ENCODE results near the gene DAD1. TPM values are rescaled to one million over a fixed set of nuclear protein-coding genes. Genes with fewer than 3 reads are reported as not detected.

DAD1 gene
- total and polyA plus RNA-seq, 7 experiments from 2014 or later, result 68.8 to 777 (median 123) TPM

- H3K4me1 ChIP-seq (ENCODE audit: control insufficient read depth in 2 of 2, insufficient read depth in 2 of 2, low read length in 2 of 2), result peaks cover 81 to 91% of the 10 kb centered on the region in 2 donors
- peak overlapping the region; percentile 65 for H3K4me3 ChIP-seq (ENCODE audit: low read length)
- Mint-ChIP-seq H3K4me1 (peaks cover 44 to 96% (median 90%) of the 10 kb centered on the region in 7 donors), H3K27ac (peak overlapping the region; percentile 90 to 99 (median 96)), H3K36me3 (peaks cover 34 to 89% (median 74%) of the 10 kb centered on the region in 5 donors), H3K4me3 (peak overlapping the region; percentile 79 to 92 (median 88)), H3K27me3 (no peaks in the 10 kb centered on the region), H3K9me3 (peaks cover 0 to 2% (median 0%) of the 10 kb centered on the region in 11 donors)
- H3K9me3 ChIP-seq (ENCODE audit: control insufficient read depth in 2 of 3, low read length in 3 of 3), result no peaks in the 10 kb centered on the region
- ChIA-PET POLR2A (interaction anchor here (0.6 to 12.3 kb wide), 11 partner anchors 7 to 807 kb away, joined by 3 to 554 read pairs (median 4); no protein-coding TSS in a partner anchor), CTCF (interaction anchor here (1.3 to 3.4 kb wide), 2 partner anchors 30 to 679 kb away, joined by 4 to 17 read pairs; no protein-coding TSS in a partner anchor)
- ATAC-seq (no peak), DNase-seq (no peak)
- intact Hi-C loops (cut with micrococcal nuclease), result loop anchor here (1.0 to 5.0 kb wide), 2 partner anchors 24 to 814 kb away; no protein-coding TSS in a partner anchor
- peak overlapping the region; percentile 90 for H3K27ac ChIP-seq (ENCODE audit: low read depth, low read length)
- H3K36me3 ChIP-seq (ENCODE audit: control insufficient read depth in 2 of 3, insufficient read depth in 3 of 3, low read length in 3 of 3), result peaks cover 0 to 34% (median 16%) of the 10 kb centered on the region in 3 experiments
- no peaks in the 10 kb centered on the region for H3K27me3 ChIP-seq (ENCODE audit: control insufficient read depth in 2 of 2, insufficient read depth in 2 of 2, low read length in 2 of 2)
Observed at GRCh38 chr14:22526744-22527143, 62.3 kb downstream of the DAD1 start.

- Mint-ChIP-seq H3K4me3 (peak overlapping the region; percentile 79 to 92 (median 88)), H3K36me3 (peaks cover 31 to 88% (median 74%) of the 10 kb centered on the region in 5 donors), H3K4me1 (peaks cover 41 to 96% (median 90%) of the 10 kb centered on the region in 7 donors), H3K27me3 (no peaks in the 10 kb centered on the region), H3K9me3 (peaks cover 0 to 2% (median 0%) of the 10 kb centered on the region in 11 donors), H3K27ac (peak overlapping the region; percentile 90 to 99 (median 96))
- peak overlapping the region; percentile 65 for H3K4me3 ChIP-seq (ENCODE audit: low read length)
- peaks cover 81 to 91% of the 10 kb centered on the region in 2 donors for H3K4me1 ChIP-seq (ENCODE audit: control insufficient read depth in 2 of 2, insufficient read depth in 2 of 2, low read length in 2 of 2)
- no peaks in the 10 kb centered on the region for H3K27me3 ChIP-seq (ENCODE audit: control insufficient read depth in 2 of 2, insufficient read depth in 2 of 2, low read length in 2 of 2)
- CTCF ChIA-PET, result interaction anchor here (0.9 to 3.4 kb wide), 3 partner anchors 30 to 678 kb away, joined by 3 to 17 read pairs (median 4); no protein-coding TSS in a partner anchor
- peaks cover 5 to 34% (median 13%) of the 10 kb centered on the region in 3 experiments for H3K36me3 ChIP-seq (ENCODE audit: control insufficient read depth in 2 of 3, insufficient read depth in 3 of 3, low read length in 3 of 3)
- DNase-seq (no peak), ATAC-seq (no peak)
- H3K27ac ChIP-seq (ENCODE audit: low read depth, low read length), result peak overlapping the region; percentile 90
- intact Hi-C loops (cut with micrococcal nuclease), result loop anchor here (1.0 to 5.0 kb wide), 2 partner anchors 24 to 814 kb away; no protein-coding TSS in a partner anchor
- POLR2A ChIA-PET, result interaction anchor here (0.6 to 12.3 kb wide), 12 partner anchors 8 to 806 kb away, joined by 3 to 554 read pairs (median 5); no protein-coding TSS in a partner anchor
- no peaks in the 10 kb centered on the region for H3K9me3 ChIP-seq (ENCODE audit: control insufficient read depth in 2 of 3, low read length in 3 of 3)
Observed at GRCh38 chr14:22526218-22526617, 62.8 kb downstream of the DAD1 start.

GRCh38 chr14:22524784-22525161 lies 64.3 kb downstream of the DAD1 start:
- Histone ChIP-seq H3K27me3 (ENCODE audit: control insufficient read depth in 2 of 2, insufficient read depth in 2 of 2, low read length in 2 of 2) (no peaks in the 10 kb centered on the region), H3K36me3 (ENCODE audit: control insufficient read depth in 2 of 3, insufficient read depth in 3 of 3, low read length in 3 of 3) (peaks cover 13 to 34% (median 16%) of the 10 kb centered on the region in 3 experiments)
- POLR2A ChIA-PET, result interaction anchor here (0.7 to 12.3 kb wide), 15 partner anchors 9 to 801 kb away, joined by 3 to 554 read pairs (median 4); partner anchors contain the start of gene AJUBA

DNA sequence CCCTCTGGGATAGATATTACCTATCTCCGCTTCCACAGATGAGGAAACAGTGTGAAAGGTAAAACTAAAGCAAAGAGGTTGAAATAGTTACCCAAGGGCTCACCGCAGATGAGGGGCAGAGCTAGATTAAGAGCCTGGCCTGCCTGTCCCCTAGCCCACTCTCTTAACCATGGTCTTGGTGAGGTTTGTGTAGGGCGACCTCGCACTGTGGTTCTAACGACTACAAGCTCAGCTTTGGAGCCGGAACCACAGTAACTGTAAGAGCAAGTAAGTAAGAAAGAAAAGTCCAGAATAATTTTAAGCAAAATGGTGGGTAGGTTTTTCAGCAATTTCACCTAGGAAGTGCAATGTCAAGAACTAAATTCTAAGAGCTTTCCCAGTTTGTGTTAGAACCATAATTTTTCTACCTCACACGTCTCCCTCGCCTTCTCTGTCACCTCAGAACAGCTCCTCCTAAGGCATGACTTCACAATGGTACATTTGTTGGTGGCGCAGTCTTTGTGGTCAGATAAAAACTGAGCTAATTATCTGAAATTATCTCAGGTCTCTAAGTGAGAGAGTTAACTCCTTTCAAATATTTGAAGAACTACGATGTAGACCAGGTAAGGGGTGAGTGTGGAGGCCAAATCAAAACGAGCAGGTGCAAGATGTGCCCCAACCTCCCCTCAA lies 64.8 kb downstream of the DAD1 start:
- H3K4me1 ChIP-seq (ENCODE audit: control insufficient read depth in 2 of 2, insufficient read depth in 2 of 2, low read length in 2 of 2), result peaks cover 83 to 90% of the 10 kb centered on the region in 2 donors
- no peaks in the 10 kb centered on the region for H3K27me3 Mint-ChIP-seq
- H3K27ac Mint-ChIP-seq, result peak overlapping the region; percentile 90 to 99 (median 96)
- ChIA-PET POLR2A (interaction anchor here (0.7 to 12.3 kb wide), 15 partner anchors 10 to 801 kb away, joined by 3 to 554 read pairs (median 4); partner anchors contain the start of gene AJUBA), CTCF (interaction anchor here (0.5 to 3.4 kb wide), 10 partner anchors 9 to 801 kb away, joined by 3 to 17 read pairs (median 4); no protein-coding TSS in a partner anchor)
- peak overlapping the region; percentile 90 for H3K27ac ChIP-seq (ENCODE audit: low read depth, low read length)
- H3K36me3 Mint-ChIP-seq, result peaks cover 19 to 90% (median 79%) of the 10 kb centered on the region in 5 donors
- H3K4me3 Mint-ChIP-seq, result peak overlapping the region; percentile 79 to 92 (median 88)
- ATAC-seq, result peak; percentile 44
- intact Hi-C loops (cut with micrococcal nuclease), result loop anchor here (1.0 to 5.0 kb wide), 3 partner anchors 8 to 802 kb away; no protein-coding TSS in a partner anchor
- H3K9me3 ChIP-seq (ENCODE audit: control insufficient read depth in 2 of 3, low read length in 3 of 3), result no peaks in the 10 kb centered on the region
- peaks cover 34 to 96% (median 91%) of the 10 kb centered on the region in 7 donors for H3K4me1 Mint-ChIP-seq
- H3K27me3 ChIP-seq (ENCODE audit: control insufficient read depth in 2 of 2, insufficient read depth in 2 of 2, low read length in 2 of 2), result no peaks in the 10 kb centered on the region
- peaks cover 0 to 2% (median 0%) of the 10 kb centered on the region in 11 donors for H3K9me3 Mint-ChIP-seq
- peak overlapping the region; percentile 65 for H3K4me3 ChIP-seq (ENCODE audit: low read length)
- no peak for DNase-seq
- peaks cover 13 to 31% (median 16%) of the 10 kb centered on the region in 3 experiments for H3K36me3 ChIP-seq (ENCODE audit: control insufficient read depth in 2 of 3, insufficient read depth in 3 of 3, low read length in 3 of 3)

More at GRCh38 chr14:22524784-22525161, 64.3 kb downstream of the DAD1 start:
- Mint-ChIP-seq H3K27me3 (no peaks in the 10 kb centered on the region), H3K9me3 (peaks cover 0 to 2% (median 0%) of the 10 kb centered on the region in 11 donors), H3K27ac (peak overlapping the region; percentile 90 to 99 (median 96)), H3K4me3 (peak overlapping the region; percentile 79 to 92 (median 88)), H3K4me1 (peaks cover 36 to 96% (median 92%) of the 10 kb centered on the region in 7 donors), H3K36me3 (peaks cover 23 to 90% (median 79%) of the 10 kb centered on the region in 5 donors)
- peaks cover 83 to 90% of the 10 kb centered on the region in 2 donors for H3K4me1 ChIP-seq (ENCODE audit: control insufficient read depth in 2 of 2, insufficient read depth in 2 of 2, low read length in 2 of 2)
- CTCF ChIA-PET, result interaction anchor here (0.5 to 3.4 kb wide), 9 partner anchors 8 to 801 kb away, joined by 3 to 17 read pairs (median 4); no protein-coding TSS in a partner anchor
- peak overlapping the region; percentile 90 for H3K27ac ChIP-seq (ENCODE audit: low read depth, low read length)
- ATAC-seq (no peak), DNase-seq (no peak)
- H3K4me3 ChIP-seq (ENCODE audit: low read length), result peak overlapping the region; percentile 65
- intact Hi-C loops (cut with micrococcal nuclease), result loop anchor here (1.0 to 5.0 kb wide), 5 partner anchors 8 to 812 kb away; no protein-coding TSS in a partner anchor
- H3K9me3 ChIP-seq (ENCODE audit: control insufficient read depth in 2 of 3, low read length in 3 of 3), result no peaks in the 10 kb centered on the region

DNA sequence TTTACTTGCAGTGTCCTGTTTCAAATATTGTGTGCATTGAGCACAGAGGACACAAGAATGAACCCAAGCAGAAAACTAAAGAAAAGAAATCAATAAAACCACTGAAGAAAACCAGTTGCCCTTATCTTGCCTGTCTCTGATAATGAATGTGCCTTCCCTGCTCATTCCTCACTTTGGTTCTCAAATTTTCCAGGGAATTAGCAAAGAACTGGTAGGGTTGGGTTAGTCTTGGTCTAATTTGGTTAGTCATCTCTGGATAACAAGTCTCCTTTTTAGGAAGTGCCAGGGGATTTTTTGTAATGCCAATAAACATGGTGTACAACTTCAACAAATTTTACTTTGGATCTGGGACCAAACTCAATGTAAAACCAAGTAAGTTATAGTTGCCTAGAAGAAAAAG lies 65.7 kb downstream of the DAD1 start:
- no peaks in the 10 kb centered on the region for H3K27me3 Mint-ChIP-seq
- H3K27ac ChIP-seq (ENCODE audit: low read depth, low read length), result peak overlapping the region; percentile 90
- H3K27me3 ChIP-seq (ENCODE audit: control insufficient read depth in 2 of 2, insufficient read depth in 2 of 2, low read length in 2 of 2), result no peaks in the 10 kb centered on the region
- intact Hi-C loops (cut with micrococcal nuclease), result loop anchor here (1.0 to 5.0 kb wide), 2 partner anchors 8 to 801 kb away; no protein-coding TSS in a partner anchor
- H3K36me3 ChIP-seq (ENCODE audit: control insufficient read depth in 2 of 3, insufficient read depth in 3 of 3, low read length in 3 of 3), result peaks cover 16 to 28% (median 18%) of the 10 kb centered on the region in 3 experiments
- no peak for DNase-seq
- ChIA-PET CTCF (interaction anchor here (0.6 to 1.6 kb wide), 4 partner anchors 11 to 24 kb away, joined by 3 to 4 read pairs (median 4); no protein-coding TSS in a partner anchor), POLR2A (interaction anchor here (1.2 to 36.7 kb wide), 5 partner anchors 6 to 531 kb away, joined by 3 to 709 read pairs (median 554); no protein-coding TSS in a partner anchor)
- H3K9me3 ChIP-seq (ENCODE audit: control insufficient read depth in 2 of 3, low read length in 3 of 3), result no peaks in the 10 kb centered on the region
- peak overlapping the region; percentile 92 to 99 (median 96) for H3K27ac Mint-ChIP-seq
- ATAC-seq, result no peak
- H3K4me1 ChIP-seq (ENCODE audit: control insufficient read depth in 2 of 2, insufficient read depth in 2 of 2, low read length in 2 of 2), result peaks cover 82 to 87% of the 10 kb centered on the region in 2 donors
- H3K9me3 Mint-ChIP-seq, result peaks cover 0 to 2% (median 0%) of the 10 kb centered on the region in 11 donors
- H3K36me3 Mint-ChIP-seq, result peaks cover 11 to 89% (median 73%) of the 10 kb centered on the region in 5 donors
- peaks cover 34 to 94% (median 87%) of the 10 kb centered on the region in 7 donors for H3K4me1 Mint-ChIP-seq
- H3K4me3 ChIP-seq (ENCODE audit: low read length), result peak overlapping the region; percentile 56
- H3K4me3 Mint-ChIP-seq, result peak overlapping the region; percentile 79 to 92 (median 88)
